IPS-18c (cell line): ENCODE measurements around the gene LMNTD1.
"Not testable (repeated sequence)": the region's sequence is repeated elsewhere in the genome, so short reads cannot be mapped to it uniquely, and the experiment has no call there.

Source experiments
- H3K4me3 ChIP-seq: 2 replicates; pipeline ENCODE4 v1.7.0; 2013; ENCODE audit warnings: low read depth, mild to moderate bottlenecking, low read length, moderate library complexity; ENCODE audit not compliant: insufficient read depth
- H3K9me3 ChIP-seq: one replicate; pipeline ENCODE4 v1.6.1; 2013; ENCODE audit warnings: mild to moderate bottlenecking, low read length, moderate library complexity; ENCODE audit not compliant: control insufficient read depth, insufficient read depth

LMNTD1 gene

GRCh38 chr12:25463005-25463404 is 90.1 kb downstream of the LMNTD1 start:
- Histone ChIP-seq H3K9me3 (peaks cover 2% of the 10 kb centered on the region), H3K4me3 (no peak overlapping the region)

GRCh38 chr12:25459541-25459951 is 93.5 kb downstream of the LMNTD1 start:
- peaks cover 2% of the 10 kb centered on the region for H3K9me3 ChIP-seq
- H3K4me3 ChIP-seq = no peak overlapping the region

- no peak overlapping the region for H3K4me3 ChIP-seq
These were observed 95.0 kb downstream of the LMNTD1 start for GRCh38 chr12:25458047-25458552.

GRCh38 chr12:25456474-25456873 is 96.6 kb downstream of the LMNTD1 start:
- no peak overlapping the region for H3K4me3 ChIP-seq
- H3K9me3 ChIP-seq = no peaks in the 10 kb centered on the region

More at GRCh38 chr12:25458047-25458552, 95.0 kb downstream of the LMNTD1 start:
- peaks cover 2% of the 10 kb centered on the region for H3K9me3 ChIP-seq

- Histone ChIP-seq H3K9me3 (no peaks in the 10 kb centered on the region), H3K4me3 (no peak overlapping the region)
These were observed 97.4 kb downstream of the LMNTD1 start for GRCh38 chr12:25455696-25456095.

- Histone ChIP-seq H3K9me3 (no peaks in the 10 kb centered on the region), H3K4me3 (no peak overlapping the region)
These were observed 104.1 kb downstream of the LMNTD1 start for GRCh38 chr12:25449007-25449406.

GRCh38 chr12:25447046-25447445 is 106.0 kb downstream of the LMNTD1 start:
- no peak overlapping the region for H3K4me3 ChIP-seq
- no peaks in the 10 kb centered on the region for H3K9me3 ChIP-seq

- Histone ChIP-seq H3K4me3 (no peak overlapping the region), H3K9me3 (no peaks in the 10 kb centered on the region)
These were observed 114.4 kb downstream of the LMNTD1 start for GRCh38 chr12:25438638-25439037.

GRCh38 chr12:25436206-25437030 is 116.7 kb downstream of the LMNTD1 start:
- no peaks in the 10 kb centered on the region for H3K9me3 ChIP-seq
- no peak overlapping the region for H3K4me3 ChIP-seq

- H3K4me3 ChIP-seq = no peak overlapping the region
- no peaks in the 10 kb centered on the region for H3K9me3 ChIP-seq
These were observed 117.7 kb downstream of the LMNTD1 start for GRCh38 chr12:25435431-25435830.

GRCh38 chr12:25434515-25434914 is 118.6 kb downstream of the LMNTD1 start:
- Histone ChIP-seq H3K4me3 (no peak overlapping the region), H3K9me3 (no peaks in the 10 kb centered on the region)

GRCh38 chr12:25433581-25434325 is 119.3 kb downstream of the LMNTD1 start:
- H3K9me3 ChIP-seq = no peaks in the 10 kb centered on the region
- no peak overlapping the region for H3K4me3 ChIP-seq

GRCh38 chr12:25433024-25433423 is 120.1 kb downstream of the LMNTD1 start:
- Histone ChIP-seq H3K9me3 (no peaks in the 10 kb centered on the region), H3K4me3 (no peak overlapping the region)

- no peaks in the 10 kb centered on the region for H3K9me3 ChIP-seq
- H3K4me3 ChIP-seq = no peak overlapping the region
These were observed 125.5 kb downstream of the LMNTD1 start for GRCh38 chr12:25427337-25428249.

GRCh38 chr12:25426821-25427220 is 126.3 kb downstream of the LMNTD1 start:
- H3K4me3 ChIP-seq, H3K9me3 ChIP-seq: not testable (repeated sequence)
